Measurements from ENCODE around the gene EEPD1. TPM values are rescaled to one million over a fixed set of nuclear protein-coding genes. Genes with fewer than 3 reads are reported as not detected.
"Not testable (repeated sequence)": the region's sequence is repeated elsewhere in the genome, so short reads cannot be mapped to it uniquely, and the experiment has no call there.

The EEPD1 gene
- total RNA-seq, 1 donor from 2014 or later = 8.7 TPM

GRCh38 chr7:36315309-36315944 is 162.4 kb downstream of the EEPD1 start:
- H3K27me3 ChIP-seq (ENCODE audit: control insufficient read depth, insufficient read depth, low read length) = no peaks in the 10 kb centered on the region
- TF ChIP-seq, protein P1, sequence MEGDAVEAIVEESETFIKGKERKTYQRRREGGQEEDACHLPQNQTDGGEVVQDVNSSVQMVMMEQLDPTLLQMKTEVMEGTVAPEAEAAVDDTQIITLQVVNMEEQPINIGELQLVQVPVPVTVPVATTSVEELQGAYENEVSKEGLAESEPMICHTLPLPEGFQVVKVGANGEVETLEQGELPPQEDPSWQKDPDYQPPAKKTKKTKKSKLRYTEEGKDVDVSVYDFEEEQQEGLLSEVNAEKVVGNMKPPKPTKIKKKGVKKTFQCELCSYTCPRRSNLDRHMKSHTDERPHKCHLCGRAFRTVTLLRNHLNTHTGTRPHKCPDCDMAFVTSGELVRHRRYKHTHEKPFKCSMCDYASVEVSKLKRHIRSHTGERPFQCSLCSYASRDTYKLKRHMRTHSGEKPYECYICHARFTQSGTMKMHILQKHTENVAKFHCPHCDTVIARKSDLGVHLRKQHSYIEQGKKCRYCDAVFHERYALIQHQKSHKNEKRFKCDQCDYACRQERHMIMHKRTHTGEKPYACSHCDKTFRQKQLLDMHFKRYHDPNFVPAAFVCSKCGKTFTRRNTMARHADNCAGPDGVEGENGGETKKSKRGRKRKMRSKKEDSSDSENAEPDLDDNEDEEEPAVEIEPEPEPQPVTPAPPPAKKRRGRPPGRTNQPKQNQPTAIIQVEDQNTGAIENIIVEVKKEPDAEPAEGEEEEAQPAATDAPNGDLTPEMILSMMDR (IDR thresholded peaks at IDR 0.05; ENCODE audit: insufficient read depth, low read length, poor library complexity, severe bottlenecking) = no peak
- no peak overlapping the region for H3K4me3 ChIP-seq (ENCODE audit: low read depth, low read length)
- H3K36me3 ChIP-seq (ENCODE audit: control insufficient read depth, insufficient read depth, low read length) = no peaks in the 10 kb centered on the region
- DNase-seq (ENCODE audit: low read depth) = no peak

DNA sequence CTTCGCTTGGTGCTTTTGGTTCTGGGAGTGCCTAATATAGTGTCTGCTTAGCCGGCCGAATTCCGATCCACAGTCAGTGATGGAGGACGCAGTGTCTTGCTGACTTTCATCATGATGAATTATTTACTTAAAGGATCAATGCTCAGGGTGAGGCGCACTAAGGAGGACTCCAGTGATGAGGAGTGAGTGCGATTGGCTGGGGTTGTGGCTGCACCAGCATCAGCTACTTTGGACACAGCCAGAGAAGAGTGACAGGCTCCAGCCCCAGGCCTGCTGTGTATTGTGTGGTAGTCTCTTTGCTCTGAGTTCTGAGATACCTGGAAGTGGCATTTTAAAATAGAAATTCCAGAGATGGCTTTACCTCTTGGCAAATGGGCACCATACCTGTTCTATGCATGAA is 163.3 kb downstream of the EEPD1 start:
- no peak for DNase-seq (ENCODE audit: low read depth)
- no peaks in the 10 kb centered on the region for H3K27me3 ChIP-seq (ENCODE audit: control insufficient read depth, insufficient read depth, low read length)
- H3K4me3 ChIP-seq (ENCODE audit: low read depth, low read length) = no peak overlapping the region
- no peaks in the 10 kb centered on the region for H3K36me3 ChIP-seq (ENCODE audit: control insufficient read depth, insufficient read depth, low read length)
- TF ChIP-seq, protein P1 (IDR thresholded peaks at IDR 0.05; ENCODE audit: insufficient read depth, low read length, poor library complexity, severe bottlenecking) = no peak

DNA sequence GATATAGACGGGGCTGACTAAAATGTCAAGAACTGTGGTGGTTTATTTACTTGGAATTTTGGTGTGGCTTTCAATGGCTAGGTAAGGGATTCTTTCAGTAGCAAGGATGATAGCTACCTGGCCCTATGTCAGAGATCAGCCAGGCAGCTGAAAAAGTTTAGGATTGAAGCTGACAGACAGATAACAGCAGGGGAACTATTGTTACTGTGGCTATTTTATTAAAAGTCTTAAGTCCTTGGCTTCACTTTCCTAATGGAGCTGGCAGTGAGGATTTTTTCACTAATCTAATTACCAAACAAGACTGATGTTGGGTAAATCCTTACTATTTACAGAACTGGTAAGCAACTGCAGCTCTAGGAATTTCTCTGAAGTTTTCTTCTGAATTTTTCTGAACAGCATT is 164.2 kb downstream of the EEPD1 start:
- no peak overlapping the region for H3K4me3 ChIP-seq (ENCODE audit: low read depth, low read length)
- TF ChIP-seq, protein P1 (IDR thresholded peaks at IDR 0.05; ENCODE audit: insufficient read depth, low read length, poor library complexity, severe bottlenecking) = no peak
- H3K36me3 ChIP-seq (ENCODE audit: control insufficient read depth, insufficient read depth, low read length) = no peaks in the 10 kb centered on the region
- no peaks in the 10 kb centered on the region for H3K27me3 ChIP-seq (ENCODE audit: control insufficient read depth, insufficient read depth, low read length)
- DNase-seq (ENCODE audit: low read depth) = no peak

GRCh38 chr7:36318116-36318515 is 165.1 kb downstream of the EEPD1 start:
- no peak overlapping the region for H3K4me3 ChIP-seq (ENCODE audit: low read depth, low read length)
- H3K36me3 ChIP-seq (ENCODE audit: control insufficient read depth, insufficient read depth, low read length) = no peaks in the 10 kb centered on the region
- no peak for DNase-seq (ENCODE audit: low read depth)
- H3K27me3 ChIP-seq (ENCODE audit: control insufficient read depth, insufficient read depth, low read length) = no peaks in the 10 kb centered on the region
- TF ChIP-seq, protein P1 (IDR thresholded peaks at IDR 0.05; ENCODE audit: insufficient read depth, low read length, poor library complexity, severe bottlenecking) = no peak

- not testable (repeated sequence) for H3K4me3 ChIP-seq (ENCODE audit: low read depth, low read length); DNase-seq (ENCODE audit: low read depth); H3K27me3 ChIP-seq (ENCODE audit: control insufficient read depth, insufficient read depth, low read length); H3K36me3 ChIP-seq (ENCODE audit: control insufficient read depth, insufficient read depth, low read length)
Measured at GRCh38 chr7:36321284-36321683, 168.2 kb downstream of the EEPD1 start.

- H3K27me3 ChIP-seq (ENCODE audit: control insufficient read depth, insufficient read depth, low read length) = no peaks in the 10 kb centered on the region
- no peak overlapping the region for H3K4me3 ChIP-seq (ENCODE audit: low read depth, low read length)
- TF ChIP-seq, protein P1 (IDR thresholded peaks at IDR 0.05; ENCODE audit: insufficient read depth, low read length, poor library complexity, severe bottlenecking) = no peak
- no peaks in the 10 kb centered on the region for H3K36me3 ChIP-seq (ENCODE audit: control insufficient read depth, insufficient read depth, low read length)
- no peak for DNase-seq (ENCODE audit: low read depth)
Measured at GRCh38 chr7:36336390-36336789, 183.3 kb downstream of the EEPD1 start.
